ENCODE measurements around the gene PRKAR1B.

Gene PRKAR1B

DNA sequence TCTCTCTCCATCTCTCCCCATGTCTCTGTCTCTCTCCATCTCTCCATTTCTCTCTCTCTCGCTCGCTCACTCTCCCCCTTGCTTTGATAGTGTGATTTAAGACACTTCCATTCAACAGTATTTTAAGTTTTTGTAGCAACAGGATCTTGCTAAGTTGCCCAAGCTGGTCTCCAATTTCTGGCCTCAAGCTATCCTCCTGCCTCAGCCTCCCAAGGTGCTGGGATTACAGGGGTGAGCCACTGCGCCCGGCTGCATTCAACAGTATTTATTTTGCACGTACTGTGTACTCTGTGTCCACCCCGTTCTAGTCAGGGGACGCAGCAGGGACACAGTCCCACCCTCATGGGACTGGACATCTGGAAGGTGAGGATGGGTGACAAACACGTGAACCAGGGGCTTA, 193.0 kb downstream of the PRKAR1B start:
- no peak for DNase-seq

DNA sequence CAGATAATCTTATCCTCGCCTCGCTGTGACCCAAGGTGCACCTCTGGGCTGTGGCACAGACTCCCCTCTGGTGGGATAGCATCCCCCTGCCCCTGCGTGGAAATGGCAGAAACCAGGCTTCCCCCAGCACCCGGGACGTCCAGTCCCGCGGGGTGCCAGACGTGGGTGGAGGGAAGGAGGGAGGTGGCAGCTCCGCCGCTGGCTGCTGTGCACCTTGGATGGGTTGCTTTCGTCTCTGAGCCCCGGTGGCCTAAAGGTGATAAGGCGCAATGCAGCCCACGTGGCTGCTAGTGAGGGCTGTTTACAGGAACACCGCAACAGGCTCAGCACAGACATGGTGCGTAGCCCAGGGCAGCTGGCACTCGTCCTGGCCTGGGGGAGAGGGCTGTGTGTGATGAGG, 193.8 kb downstream of the PRKAR1B start:
- DNase-seq, result no peak

DNA sequence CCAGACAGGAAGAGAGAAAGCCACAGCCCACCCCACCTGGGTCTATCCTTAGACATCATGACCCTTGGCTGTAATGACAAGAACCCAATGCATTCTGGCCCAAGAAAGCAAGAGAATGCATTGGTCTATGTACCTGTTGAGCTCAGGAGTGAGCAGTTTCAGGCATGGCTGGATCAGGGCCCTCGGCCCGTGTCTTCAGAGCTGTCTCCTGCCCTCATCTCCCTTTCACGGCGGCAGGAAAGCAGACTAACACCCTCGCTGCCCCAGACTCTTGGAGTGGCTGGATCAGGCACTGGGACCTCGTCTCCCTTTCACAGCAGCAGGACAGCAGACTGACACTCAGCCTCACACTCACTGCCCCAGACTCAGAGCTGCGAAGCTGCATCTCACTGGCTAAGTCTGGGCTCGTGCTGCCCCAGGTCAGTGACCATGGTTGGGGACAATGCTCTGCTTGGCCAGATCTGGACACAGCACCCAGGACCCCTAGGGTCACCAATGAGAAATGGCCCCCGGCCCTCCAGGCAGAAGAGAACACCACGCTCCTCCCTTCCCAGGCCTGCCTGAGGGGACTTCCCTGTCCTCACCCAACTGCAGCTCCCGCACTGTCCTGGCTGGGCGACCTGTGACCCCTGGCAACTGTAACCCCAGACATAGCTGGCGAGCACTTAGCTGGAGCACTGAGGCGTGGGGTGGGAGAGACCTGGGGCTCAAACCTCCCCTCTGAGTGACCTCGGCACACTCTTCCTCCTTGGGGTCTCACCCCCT, 194.5 kb downstream of the PRKAR1B start:
- DNase-seq, result no peak

DNA sequence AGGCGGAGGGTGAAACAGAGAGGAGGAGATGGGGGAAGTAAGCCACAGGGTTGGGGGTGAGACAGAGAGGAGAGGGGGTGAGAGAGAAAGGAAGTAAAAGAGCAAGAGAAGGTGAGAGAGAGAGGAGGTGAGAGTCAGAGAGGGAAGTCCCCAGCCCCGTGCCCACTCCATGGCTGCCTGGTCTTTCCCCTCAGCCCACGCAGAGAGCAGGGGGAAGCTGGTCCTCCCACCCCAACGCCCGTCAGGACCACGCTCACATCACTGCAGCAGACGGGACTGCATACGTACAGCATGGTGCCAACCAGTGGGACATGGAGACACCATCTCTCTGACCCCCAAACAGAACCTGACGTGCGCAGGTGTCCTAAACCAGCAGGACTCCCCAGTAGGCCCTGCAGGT, 195.3 kb downstream of the PRKAR1B start:
- DNase-seq, result no peak

DNA sequence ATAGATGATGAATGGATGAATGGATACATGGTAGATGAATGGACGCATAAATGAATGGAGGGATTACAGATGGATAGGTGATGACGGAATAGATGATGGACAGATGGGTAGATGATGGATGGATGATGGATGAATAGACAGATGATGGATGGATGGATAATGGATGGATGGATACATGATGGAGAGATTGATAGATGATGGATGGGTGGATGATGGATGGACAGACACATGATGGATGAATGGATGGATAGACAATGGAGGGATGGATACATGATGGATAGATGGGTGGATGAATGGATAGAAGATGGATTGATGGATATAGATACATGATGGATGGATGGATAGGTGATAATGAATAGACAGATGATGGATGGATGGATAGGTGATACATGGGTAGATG, 198.6 kb downstream of the PRKAR1B start:
- no peak for DNase-seq

DNA sequence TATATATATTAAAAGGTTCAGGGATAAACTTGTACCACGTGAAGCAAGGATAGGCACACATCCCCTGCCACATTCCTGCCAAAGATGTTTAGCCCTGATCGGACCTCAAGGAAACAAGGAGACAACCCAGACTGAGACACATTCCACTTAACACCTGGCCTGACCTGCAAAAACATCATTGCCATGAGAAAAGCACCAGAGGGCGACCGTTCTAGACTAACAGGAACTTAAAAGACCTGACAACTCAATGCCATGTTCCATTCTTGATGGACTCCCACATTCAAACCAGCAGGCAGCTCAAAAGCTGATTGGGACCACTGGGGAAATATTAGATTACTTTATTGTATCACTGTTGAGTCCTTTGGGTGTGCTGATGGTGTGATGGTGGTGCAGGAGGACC, 199.4 kb downstream of the PRKAR1B start:
- no peak for DNase-seq

DNA sequence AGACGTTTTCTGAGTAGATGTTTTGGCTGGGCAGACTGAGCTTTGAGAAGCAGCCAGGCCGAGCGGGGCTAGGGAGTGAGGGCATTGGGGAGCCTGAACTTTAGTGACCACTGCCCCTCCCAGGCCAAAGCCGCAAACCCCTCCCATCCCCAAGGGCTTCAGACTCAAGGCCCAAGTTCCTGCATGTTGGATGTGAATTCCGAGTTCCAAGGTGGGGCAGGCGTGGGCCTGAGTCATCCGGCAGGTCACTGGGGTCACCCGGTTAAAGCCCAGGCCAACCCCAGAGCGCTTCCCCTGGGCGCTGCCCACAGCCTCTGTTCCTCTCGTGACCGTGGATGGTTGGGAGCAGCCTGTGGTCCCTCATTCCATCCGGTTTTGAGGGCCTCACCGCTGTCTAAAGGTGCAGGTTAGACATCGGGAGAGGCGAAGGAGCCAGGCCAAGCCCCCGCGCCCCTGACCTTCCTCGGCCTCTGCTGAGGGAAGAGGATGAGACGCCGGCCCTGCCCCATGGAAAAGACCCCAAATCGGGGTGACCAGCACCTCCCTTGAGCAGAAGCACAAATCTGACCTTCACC, 200.5 kb downstream of the PRKAR1B start:
- DNase-seq, result no peak

DNA sequence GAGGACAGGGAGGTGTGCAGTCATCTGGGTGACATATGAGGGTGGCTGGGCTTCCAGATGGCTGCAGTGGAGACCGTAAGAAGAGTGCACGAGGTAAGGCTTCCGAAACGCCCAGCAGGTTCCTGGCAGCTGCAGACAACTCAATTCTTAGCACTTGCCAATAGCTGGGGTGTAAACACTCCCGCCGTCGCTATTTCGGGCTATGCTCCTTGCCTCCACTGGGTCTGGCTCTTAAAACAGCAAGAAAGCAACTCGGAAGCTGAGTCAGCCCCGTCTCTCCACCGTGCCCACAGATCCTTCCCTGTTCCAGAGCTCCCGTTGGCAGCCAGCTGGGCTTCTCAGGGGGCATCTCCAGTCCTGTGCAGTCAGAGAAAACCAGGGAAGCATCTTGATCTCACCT, 201.3 kb downstream of the PRKAR1B start:
- no peak for DNase-seq

DNA sequence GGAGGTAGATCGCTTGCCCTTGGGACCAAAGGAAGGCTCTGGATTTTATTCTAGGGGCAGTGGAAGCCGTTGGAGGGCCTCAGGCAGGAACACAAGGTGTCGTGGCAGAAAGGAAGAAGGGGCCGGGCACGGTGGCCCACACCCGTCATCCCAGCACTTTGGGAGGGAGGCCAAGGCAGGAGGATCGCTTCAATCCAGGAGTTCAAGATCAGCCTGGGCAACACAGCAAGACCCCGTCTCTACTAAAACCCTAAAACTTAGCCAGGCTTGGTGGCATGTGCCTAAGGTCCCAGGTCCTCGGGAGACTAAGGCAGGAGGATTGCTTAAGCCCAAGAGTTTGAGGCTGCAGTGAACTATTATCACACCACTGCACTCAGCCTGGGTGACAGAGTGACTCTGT, 202.3 kb downstream of the PRKAR1B start:
- DNase-seq, result no peak

DNA sequence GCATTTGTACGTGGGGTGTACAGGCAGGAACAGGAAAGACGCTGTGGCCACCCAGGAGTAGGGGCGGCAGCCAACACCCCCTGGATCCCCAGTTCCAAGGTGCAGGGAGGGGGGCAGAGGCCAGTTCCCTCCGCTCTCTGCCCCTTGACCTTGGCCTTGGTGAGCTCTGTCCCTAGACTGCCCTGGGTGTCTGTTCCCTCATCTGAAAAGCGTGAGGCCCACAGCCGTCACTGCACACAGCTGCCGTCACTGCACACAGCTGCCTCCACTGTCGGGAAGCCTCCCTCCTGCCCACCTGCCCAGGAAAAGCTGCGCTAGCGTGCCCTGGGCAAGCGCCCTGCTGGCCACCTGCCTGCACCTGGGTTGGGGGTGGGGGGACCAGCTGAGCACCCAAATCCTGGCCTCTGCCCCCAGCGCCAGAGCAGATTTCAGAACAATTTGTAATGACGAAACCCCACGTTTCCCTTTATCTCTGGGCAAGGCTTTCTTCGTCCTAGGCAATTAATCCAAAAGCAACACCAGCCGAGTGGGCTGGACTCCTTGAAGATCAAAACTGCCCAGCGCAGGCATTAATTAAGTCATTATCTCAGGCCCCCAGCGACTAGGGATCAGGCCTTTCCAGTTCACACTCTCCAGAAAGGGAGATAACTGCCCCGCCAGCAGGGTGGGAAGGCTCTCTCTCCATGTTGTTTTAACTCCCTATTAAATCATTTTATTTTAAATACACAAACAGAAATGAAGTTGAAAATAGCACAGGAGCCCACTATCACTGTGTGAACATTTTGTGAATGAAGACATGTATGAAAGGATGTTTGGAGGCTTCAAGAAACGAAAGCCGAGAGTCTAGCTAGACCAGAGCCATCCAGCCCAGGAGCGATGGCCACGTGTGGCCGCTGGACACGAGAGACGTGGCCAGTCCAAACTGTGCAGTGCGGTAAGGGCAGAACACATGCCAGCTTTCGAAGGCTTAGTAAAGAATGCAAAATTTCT, 203.4 kb downstream of the PRKAR1B start:
- DNase-seq, result no peak

DNA sequence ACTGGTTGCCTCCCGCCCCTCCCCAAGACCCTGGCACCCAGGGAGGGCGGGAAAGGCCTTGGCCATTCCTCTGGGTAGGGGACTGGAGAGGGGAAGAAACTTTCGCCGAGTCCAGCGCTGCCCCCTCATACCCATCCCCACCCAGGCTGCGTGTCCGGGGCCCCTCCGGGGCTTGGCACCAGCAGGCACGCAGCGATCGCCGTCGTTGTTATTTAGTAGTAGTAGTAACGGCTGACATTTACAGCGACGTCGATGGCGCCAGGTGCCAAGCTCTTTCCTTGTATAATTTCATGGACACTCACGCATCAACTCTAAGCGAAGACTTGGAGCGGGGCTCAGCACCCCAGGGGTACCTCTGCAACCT, 204.1 kb downstream of the PRKAR1B start:
- DNase-seq, result no peak

DNA sequence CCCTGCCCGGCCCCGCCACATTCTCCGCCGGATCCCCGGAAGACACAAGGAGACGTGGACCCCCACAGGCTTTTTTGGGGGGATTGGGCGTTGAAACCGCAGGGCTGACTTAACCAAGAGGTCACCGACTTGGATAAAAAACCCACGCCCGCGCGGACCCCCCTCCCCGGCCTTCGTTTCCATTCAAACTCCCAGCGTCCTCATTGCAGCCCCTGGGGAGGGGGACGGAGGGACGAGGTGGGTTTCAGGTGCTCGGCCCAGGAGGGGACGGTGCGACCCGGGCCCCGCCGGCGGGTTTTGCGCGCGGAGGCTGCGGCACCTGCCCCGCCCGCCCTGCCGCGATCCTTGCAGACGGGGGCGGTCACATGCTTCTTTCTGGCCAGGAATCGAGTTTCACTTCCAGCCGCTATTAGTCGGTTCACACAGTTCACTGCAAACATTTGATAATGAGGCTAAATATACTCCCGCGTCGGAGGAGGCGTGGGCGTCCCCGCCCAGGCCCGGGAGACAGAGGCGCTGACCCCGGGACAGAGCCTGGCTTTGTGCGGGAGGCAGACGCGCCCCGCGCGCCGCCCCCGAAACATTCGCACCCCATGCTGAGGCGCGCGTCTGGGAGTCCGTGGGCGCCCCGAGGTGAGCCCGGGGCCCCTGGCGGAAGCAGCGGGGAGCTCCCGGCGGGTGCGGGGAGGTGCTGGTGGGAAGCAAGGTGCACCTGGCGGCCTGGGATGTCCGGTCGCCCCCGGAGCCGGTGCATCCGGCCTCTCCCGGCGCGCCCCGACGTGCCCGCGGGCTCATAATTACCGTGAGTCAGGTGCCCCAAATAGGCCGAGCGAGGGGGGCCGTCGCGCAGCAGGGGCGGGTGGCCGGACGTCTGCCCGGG, 204.8 kb downstream of the PRKAR1B start:
- no peak for DNase-seq

DNA sequence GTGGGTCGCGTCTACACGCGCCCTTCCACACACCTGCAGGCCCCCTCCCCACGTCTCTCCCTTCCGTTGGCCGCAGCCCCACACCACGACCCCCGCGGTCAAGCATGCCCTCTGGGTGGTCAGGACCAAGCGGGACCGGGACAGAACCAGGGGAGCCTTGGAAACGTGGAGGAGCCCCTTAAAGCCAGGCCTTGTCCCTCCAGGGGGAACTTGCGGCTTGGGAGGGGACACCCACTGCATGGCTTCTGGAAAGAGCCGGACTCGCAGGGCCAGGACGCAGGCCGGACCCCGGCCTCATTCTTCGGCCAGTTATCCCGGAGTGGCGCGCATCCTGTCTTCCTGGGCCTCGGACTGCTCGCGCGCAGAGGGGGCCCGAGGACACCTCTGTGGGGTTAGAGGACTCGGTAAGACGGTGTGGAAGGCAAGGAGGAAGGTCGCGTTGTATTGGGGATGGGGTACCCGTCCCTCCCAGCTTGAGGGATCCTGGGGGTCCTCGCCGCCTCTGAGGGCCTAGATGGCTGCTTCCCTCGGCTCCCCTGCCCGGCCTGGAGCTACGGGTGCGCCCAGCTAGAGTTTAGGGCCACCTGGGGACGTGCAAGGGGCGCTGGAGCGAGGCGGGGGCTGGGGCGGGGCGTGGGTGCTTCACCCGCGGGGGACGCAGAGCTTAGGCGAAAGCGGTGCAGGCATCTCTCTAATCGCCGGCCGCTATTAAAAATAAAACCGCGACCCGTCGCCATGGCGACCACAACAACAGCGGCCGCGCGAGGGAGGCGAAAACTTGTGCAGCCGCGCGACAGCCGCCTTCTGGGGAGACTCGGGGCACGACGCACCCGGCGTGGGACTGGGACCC, 205.6 kb downstream of the PRKAR1B start:
- DNase-seq, result no peak

DNA sequence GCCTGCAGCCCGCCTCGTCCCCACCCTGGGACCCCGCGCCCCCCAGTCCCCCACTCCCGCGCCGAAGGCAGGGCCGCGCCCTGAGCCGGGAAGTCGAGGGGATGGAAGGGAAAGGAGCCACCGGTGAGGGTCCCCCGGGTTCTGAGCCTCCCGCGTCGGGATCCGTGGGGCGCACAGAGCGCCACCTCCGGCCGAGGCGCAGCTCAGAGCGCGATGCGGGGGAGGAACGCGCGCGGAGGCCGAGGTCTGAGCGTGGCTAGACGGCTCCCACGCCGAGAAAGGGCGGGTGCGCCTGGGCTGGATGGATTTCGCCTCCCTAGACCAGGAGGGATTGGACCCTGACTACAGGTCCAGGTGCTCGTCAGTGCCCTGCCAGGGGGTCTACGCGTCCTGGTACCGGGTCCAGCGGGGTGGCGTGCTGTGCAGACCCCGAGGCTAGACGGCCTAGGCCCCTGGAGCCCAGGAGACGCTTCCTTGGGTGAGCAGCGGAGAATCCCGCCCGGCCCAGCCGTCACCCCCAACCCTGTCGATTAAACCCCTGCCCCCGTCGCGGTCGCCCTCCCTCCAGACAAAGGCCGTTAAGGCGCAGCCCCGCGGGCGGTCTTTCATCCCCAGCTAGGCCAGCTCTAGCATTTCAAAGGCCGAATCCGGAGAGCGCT, 206.4 kb downstream of the PRKAR1B start:
- DNase-seq, result no peak

DNA sequence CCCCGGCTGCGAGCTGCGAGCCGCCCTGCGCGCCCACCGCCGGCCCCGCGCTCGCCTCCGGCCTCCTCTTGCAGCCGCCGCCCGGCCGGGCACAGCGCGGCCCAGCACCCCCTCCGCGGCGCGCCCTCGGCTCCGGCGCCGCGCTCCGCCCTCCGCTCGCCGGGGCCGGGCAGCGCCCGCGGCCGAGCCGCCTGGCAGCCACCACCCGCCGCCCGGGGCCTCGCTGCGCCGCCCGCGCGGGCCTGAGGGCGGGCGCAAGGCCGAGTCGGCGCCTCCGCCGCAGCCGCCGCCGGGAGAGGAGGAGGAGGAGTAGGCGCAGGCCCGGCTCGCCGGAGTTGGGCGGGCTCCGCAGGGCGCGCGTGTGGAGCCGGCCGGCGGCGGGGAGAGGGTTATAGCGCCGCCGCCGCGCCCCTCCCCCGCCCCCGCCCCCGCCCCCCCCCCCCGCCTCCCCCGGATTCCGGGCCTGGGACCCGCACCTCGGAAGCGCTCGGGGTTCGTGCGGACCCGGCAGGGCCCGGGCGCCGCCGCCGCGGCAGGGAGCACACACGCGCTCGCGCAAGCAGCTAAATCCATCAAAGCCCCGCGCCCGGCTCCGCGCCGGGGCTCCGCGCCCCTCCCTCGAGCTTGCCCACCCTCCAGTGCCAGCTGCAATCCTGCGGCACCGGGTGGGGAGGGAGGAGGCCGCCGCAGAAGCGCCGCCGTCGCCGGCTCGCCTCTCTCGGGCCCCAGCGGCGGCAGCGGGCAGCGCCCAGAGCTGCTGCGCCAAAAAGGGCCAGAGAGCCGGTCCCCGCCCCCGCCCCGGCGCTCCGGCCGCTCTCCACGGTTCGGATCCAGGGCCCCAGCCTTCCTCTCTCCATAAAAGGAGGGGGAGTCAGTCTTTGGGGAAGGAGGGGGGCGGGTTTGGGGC, 207.3 kb downstream of the PRKAR1B start, which contains the start of gene PDGFA:
Gene PDGFA, minus strand, starts transcription at position 363 of the 907 bp plus-strand sequence. CDS start 845 bp downstream, outside the sequence.
- no peak for DNase-seq

DNA sequence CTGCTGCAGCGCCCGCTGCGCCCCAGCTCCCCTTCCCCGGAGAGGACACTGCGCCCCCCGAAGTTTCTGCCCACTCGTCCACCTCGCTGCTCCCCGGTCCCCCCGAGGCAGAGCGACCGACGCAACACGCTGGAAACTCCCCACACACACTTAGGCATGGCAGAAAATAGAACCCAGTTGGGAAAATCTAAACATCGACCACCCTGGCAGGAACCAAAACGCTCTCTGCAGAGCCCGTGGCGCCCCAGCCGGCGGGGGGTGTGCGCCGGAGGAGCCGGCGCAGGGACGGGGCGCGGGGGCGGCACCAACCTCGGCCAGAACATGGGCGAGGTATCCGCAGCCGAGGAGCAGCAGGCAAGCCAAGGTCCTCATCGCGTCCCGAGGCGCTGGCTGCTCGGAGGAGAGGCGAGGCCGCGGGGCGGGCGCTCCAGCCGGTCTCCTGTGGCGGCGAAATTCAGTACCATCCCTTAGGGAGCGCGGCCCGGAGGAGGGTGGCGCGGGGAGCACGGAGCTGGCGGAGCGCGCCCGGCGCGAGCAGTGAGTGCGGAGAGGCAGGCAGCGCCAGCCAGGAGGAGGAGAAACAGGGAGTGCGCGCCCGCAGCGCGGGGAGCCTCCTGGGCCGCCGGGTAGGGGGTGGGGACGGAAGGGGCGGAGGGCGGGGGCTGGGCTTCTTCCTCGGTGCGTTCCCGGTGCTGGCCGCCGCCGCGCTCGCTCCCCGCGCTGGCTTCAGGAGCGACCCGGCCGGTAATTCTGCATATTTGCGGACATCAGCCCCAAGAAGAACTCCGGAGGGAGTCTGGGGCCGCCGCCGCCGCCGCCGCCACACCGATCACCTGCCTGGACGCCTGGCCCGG, 208.2 kb downstream of the PRKAR1B start:
- DNase-seq, result peak; percentile 37 to 43

DNA sequence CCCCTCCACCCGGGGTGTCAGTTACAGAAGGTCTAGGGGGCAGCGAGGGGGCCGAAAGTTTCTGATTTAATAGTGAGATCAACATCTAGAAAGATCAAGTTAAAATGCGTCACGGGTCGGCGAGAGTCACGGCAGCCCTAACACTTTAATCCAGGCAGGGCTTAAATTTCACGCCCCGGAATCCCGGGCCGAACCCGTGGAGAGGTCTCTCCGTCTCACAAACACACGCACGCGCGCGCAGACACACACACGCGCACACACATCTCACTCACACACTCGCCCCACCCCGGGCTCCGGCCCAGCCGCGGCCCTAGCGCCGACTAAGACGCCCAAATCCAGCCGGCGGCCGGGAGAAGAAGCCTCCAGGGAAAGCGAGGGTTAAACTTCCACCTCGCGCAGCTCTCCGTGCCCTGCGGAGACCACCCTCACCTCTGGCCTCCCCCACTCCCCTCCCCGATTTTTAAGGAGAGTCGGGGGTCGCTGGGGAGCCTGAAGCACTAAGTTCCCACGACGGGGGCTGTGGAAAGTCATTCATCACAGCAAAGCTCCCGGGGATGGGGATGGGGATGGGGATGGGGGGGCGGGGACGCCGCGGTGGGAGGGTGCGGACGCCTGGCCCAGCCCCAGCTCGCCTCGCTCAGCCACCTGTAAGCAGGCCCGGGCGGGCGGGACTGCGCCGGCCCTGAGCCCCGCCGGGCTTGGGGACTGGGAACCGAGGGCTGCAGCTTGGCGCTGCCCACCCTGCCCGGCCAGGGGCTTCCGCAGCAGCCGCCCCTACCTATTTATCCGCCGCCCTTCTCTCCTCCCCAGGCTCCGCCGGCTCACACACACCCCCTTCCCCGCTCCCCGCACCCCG, 209.1 kb downstream of the PRKAR1B start:
- no peak for DNase-seq

Data from stimulated activated CD4-positive, alpha-beta T cell treated with anti-CD3 and anti-CD28 coated beads, Interleukin-2, amount 100 ng/mL, for 48 hours (primary cell).